Small intestine (tissue), 7 donors: ENCODE measurements around the gene DCUN1D3. TPM values are rescaled to one million over a fixed set of nuclear protein-coding genes. Genes with fewer than 3 reads are reported as not detected.
A peak's percentile ranks its signal among the peaks of the same experiment; 100 is the strongest.

Source experiments
- DNase-seq, 2 donors: peaks; one replicate each; pipeline versions ENCODE4 v3.0.0 to v3.0.0-alpha.2; 2013
- FAIRE-seq: peaks from 2 replicates; lab custom pipeline; 2012; peaks lifted over from hg19 to GRCh38; lab: Jason Lieb, UNC
- H3K27ac ChIP-seq, 3 donors: one replicate each; pipeline ENCODE4 v1.5.1; 2013; ENCODE audit warnings: low read length in 2 of 3, mild to moderate bottlenecking in 2 of 3, control low read depth in 1 of 3, inconsistent platforms in 1 of 3, low read depth in 1 of 3, moderate library complexity in 1 of 3
- H3K27me3 ChIP-seq, 3 donors: one replicate each; pipeline ENCODE4 v1.6.1; 2013; ENCODE audit warnings: low read length in 3 of 3, inconsistent platforms in 1 of 3; ENCODE audit not compliant: control insufficient read depth in 3 of 3, insufficient read depth in 3 of 3
- H3K36me3 ChIP-seq, 3 donors: one replicate each; pipeline ENCODE4 v1.6.1; 2013; ENCODE audit warnings: low read length in 3 of 3, inconsistent platforms in 1 of 3, low read depth in 1 of 3, mild to moderate bottlenecking in 1 of 3, moderate library complexity in 1 of 3; ENCODE audit not compliant: control insufficient read depth in 3 of 3, insufficient read depth in 2 of 3
- H3K4me1 ChIP-seq, 3 donors: one replicate each; pipeline ENCODE4 v1.6.1; 2013; ENCODE audit warnings: low read length in 2 of 3, inconsistent platforms in 1 of 3, low read depth in 1 of 3, mild to moderate bottlenecking in 1 of 3, moderate library complexity in 1 of 3; ENCODE audit not compliant: control insufficient read depth in 3 of 3, insufficient read depth in 2 of 3
- H3K4me3 ChIP-seq, 3 donors: one replicate each; pipeline ENCODE4 v1.5.1; 2013; ENCODE audit warnings: low read length in 3 of 3, control low read depth in 1 of 3, inconsistent platforms in 1 of 3, low read depth in 1 of 3, mild to moderate bottlenecking in 1 of 3, moderate library complexity in 1 of 3
- H3K9me3 ChIP-seq, 2 donors: one replicate each; pipeline ENCODE4 v1.6.1; 2013; ENCODE audit warnings: low read depth in 1 of 2, low read length in 1 of 2; ENCODE audit not compliant: control insufficient read depth in 2 of 2, insufficient read depth in 1 of 2
- WGBS, 3 donors: extraction: QIAGEN DNeasy Blood & Tissue Kit; methylation state at CpG; one replicate each; pipeline ENCODE4 v1.1.7; 2013; 5-methylcytosine and 5-hydroxymethylcytosine counted together
- polyA plus RNA-seq, 4 donors: library from polyadenylated mRNA; stranded (reverse) in 3 of 4; unstranded in 1 of 4; fragments of 200-250 nt in 3 of 4; fragments of 120-200 nt in 1 of 4; gene quantifications; one replicate each; pipeline versions ENCODE4 v1.2.1 to v1.2.3, GENCODE V29; 2013
- donor health status: healthy with polysubstance abuse.
- donor health status: control.
- donor health status: control.
- donor health status: Bipolar disorder and iron deficiency.
- donor health status: healthy.

DCUN1D3 gene
- polyA plus RNA-seq, 4 donors: 1.6 to 18.0 (median 3.8) TPM

DNA sequence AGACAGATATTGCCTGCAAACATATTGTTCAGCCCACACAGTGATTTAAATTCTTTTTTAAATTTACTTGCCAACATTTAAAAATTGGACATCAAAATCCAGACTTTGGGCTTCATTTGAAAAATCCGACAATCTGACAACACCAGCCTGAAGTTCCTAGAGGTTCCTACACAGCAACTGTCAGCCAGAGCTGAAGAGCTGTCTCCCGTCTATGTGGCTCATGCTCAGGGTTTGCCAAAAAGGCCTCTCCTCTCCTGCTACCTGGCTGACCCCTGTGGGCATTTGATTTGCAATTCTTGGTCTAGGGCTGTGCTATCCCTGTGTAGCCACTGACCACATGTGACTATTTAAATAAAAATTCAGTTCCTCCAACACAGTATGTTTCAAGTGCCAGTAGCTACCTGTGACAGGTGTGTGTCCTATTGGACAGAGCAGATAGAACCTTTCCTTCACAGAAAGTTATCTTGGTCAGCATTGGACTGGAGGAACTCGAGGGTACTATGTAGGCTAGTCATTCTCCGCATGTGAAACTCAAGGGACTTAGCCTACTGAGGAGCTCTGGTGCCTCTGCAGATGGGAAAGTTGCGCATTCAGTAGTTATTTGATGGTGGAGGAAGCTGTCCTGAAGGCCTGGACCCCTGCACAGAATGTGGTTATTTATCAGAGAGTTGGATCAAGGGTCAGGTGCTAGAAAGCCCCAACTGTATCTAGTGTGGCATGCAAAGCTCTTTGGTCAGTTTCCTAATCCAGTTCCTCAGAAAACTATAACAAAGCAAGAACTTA is 3.1 kb upstream of the DCUN1D3 start:
- no peaks in the 10 kb centered on the region for H3K9me3 ChIP-seq
- H3K27ac ChIP-seq: peak overlapping the region in 1 of 3 donors; percentile 61
- WGBS, 3 donors: 84 to 85% (median 85%) methylated on average over 5 of the region's 5 CpGs
- H3K4me1 ChIP-seq: peaks cover 0 to 52% (median 32%) of the 10 kb centered on the region in 3 donors
- H3K27me3 ChIP-seq: no peaks in the 10 kb centered on the region
- H3K4me3 ChIP-seq: no peak overlapping the region
- FAIRE-seq: no peak
- peaks cover 0 to 8% (median 0%) of the 10 kb centered on the region in 3 donors for H3K36me3 ChIP-seq
- no peak for DNase-seq

DNA sequence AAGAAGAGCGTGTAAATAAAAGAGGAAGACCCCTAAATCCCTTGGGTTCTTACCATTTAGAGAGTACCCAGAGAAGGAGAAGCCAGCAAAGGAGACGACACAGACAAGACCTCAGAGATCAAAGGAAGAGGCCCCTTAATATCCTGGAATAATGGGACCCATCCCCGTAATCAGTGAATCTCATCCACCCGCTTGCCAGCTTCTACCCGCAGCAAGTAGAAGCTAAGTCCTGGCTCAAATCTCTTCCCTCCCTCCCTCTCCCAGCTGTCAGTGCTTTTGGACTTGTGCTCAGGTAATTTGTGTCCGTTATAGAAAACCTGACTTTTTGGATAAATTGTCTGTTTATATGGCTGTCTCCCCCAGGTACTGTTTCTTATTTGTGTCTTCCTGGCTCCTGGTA is 2.3 kb upstream of the DCUN1D3 start:
- Histone ChIP-seq H3K4me1 (peaks cover 2 to 59% (median 39%) of the 10 kb centered on the region in 3 donors), H3K27me3 (no peaks in the 10 kb centered on the region), H3K36me3 (peaks cover 0 to 8% (median 0%) of the 10 kb centered on the region in 3 donors), H3K27ac (peak overlapping the region in 2 of 3 donors; percentile 38 to 98), H3K9me3 (no peaks in the 10 kb centered on the region), H3K4me3 (no peak overlapping the region)
- WGBS, 3 donors: 76 to 90% (median 89%) methylated on average over 6 of the region's 6 CpGs
- DNase-seq (no peak), FAIRE-seq (no peak)

DNA sequence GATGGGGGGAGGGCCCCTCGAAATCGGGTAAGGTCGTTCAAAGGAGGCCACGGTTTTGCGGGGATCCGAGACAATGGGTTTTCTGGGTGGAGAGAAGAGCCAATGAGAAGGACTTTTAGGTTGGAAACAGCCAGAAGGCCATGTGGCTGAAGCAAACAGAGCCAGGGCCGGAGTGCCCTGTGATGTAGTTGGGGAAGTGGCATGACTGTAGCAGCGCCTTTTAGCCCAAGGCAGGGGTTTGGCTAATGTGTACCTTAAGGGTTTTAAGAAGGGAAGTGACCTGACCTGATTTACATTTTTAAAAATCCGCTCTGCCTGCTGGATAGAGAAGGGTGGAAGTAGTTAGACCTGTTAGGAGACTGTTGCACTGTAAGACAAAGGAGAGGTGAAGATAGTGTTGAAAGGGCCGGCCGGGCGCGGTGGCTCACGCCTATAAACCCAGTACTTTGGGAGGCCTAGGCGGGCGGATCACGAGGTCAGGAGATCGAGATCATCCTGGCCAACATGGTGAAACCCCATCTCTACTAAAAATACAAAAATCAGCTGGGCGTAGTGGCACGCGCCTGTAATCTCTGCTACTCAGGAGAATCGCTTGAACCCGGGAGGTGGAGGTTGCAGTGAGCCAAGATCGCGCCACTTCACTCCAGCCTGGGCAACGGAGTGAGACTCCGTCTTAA is 1.4 kb upstream of the DCUN1D3 start:
- Histone ChIP-seq H3K4me1 (peaks cover 2 to 57% (median 41%) of the 10 kb centered on the region in 3 donors), H3K27ac (peak overlapping the region; percentile 88 to 99 (median 98)), H3K4me3 (peak overlapping the region; percentile 81 to 89 (median 84)), H3K9me3 (no peaks in the 10 kb centered on the region), H3K27me3 (no peaks in the 10 kb centered on the region), H3K36me3 (peaks cover 0 to 7% (median 0%) of the 10 kb centered on the region in 3 donors)
- WGBS, 3 donors: 16 to 26% (median 23%) methylated on average over 27 of the region's 27 CpGs
- DNase-seq (peak; percentile 42 to 78), FAIRE-seq (no peak)

DNA sequence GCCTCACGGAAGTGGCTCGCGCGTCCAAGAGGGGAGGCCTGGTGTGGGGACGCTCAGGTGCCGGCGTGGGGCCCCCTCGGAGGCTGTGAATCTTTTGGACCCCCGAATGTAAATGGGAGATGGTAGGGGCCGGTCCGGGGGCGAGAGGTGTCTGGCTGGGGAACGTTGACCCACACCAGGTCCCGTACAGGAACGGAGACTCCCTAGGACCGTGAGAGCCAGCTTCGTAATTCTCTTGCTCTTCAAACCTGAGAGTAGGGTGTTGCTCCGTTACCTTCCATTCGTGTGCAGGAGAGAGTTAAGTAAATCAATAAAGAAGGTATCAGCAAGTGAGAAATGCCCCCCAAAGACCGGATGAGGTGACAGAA is 894 bp upstream of the DCUN1D3 start:
- no peaks in the 10 kb centered on the region for H3K9me3 ChIP-seq
- peaks cover 0 to 7% (median 0%) of the 10 kb centered on the region in 3 donors for H3K36me3 ChIP-seq
- H3K4me1 ChIP-seq: peaks cover 2 to 56% (median 37%) of the 10 kb centered on the region in 3 donors
- WGBS, 3 donors: 0 to 1% (median 1%) methylated on average over 20 of the region's 20 CpGs
- FAIRE-seq (no peak), DNase-seq (peak in 1 of 2 donors; percentile 35)
- H3K27ac ChIP-seq: peak overlapping the region; percentile 88 to 99 (median 98)
- H3K27me3 ChIP-seq: no peaks in the 10 kb centered on the region
- peak overlapping the region; percentile 81 to 89 (median 84) for H3K4me3 ChIP-seq

DNA sequence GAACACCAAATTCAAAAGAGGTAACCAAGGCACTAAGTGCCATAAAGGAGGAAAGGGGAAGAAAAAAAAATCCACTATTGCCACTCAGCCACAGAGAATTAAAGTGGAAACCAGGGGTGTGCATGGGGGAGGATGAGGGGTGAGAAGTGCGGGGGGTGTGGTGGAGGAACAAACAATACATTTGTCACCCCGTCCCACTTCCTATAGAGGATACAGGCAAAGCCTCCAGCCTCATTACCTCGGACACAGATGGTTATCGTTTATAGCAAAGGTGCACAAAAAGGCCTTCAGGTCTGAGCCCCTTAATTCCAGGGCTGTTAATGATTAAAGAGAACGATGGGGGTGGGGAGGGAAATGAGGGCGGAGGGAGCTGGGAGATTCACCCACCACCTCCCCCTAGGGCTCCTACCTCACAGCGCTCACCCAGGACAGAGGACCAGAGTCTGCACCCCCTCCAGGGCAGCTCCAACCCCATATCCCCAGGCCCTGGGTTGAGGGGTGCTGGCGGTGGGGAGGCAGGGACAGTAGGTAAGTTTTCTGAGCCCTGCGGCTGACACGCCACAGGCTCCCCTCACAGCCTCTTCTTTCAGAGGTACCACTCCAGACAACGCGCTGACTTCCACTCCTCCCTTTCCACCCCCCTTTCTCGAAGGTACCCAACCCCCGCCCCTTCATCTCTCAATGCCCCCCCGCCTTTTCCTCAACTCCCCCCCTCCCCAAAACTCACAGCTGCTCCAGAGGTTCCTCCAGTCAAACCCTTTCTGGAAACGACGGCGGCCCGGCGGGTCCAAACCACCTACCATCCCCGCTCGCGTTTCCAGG is 470 bp downstream of the DCUN1D3 start:
- DNase-seq: peak; percentile 29 to 86
- FAIRE-seq: no peak
- WGBS, 3 donors: 0 to 1% (median 1%) methylated on average over 16 to 23 of the region's 23 CpGs

DNA sequence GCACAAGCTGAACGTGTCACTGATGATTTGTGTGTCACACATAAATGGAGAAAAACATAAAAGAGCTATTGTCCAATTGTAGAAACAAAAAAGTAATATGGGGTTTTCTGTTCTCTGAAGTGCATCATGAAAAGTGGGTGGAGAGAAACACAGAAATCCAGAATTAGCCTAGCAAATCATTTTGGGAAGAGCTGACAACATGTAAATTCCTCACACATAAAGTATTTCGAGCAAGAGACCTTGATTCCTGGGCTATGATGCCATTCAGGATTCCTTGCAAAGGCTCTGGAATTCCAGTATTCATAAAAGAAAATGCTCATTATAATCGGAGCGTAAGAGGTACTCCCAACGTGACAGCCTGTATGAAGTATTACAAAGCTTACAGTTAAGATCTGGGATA is 1.1 kb downstream of the DCUN1D3 start:
- no peak for FAIRE-seq
- no peaks in the 10 kb centered on the region for H3K27me3 ChIP-seq
- peaks cover 0 to 18% (median 0%) of the 10 kb centered on the region in 3 donors for H3K36me3 ChIP-seq
- DNase-seq: peak in 1 of 2 donors; percentile 34
- peak overlapping the region in 2 of 3 donors; percentile 81 to 84 for H3K4me3 ChIP-seq
- H3K9me3 ChIP-seq: no peaks in the 10 kb centered on the region
- WGBS, 3 donors: 18 to 25% (median 24%) methylated on average over 5 of the region's 5 CpGs
- peak overlapping the region in 2 of 3 donors; percentile 98 to 99 for H3K27ac ChIP-seq
- peaks cover 2 to 39% (median 24%) of the 10 kb centered on the region in 3 donors for H3K4me1 ChIP-seq

More for the DNA sequence above, 470 bp downstream of the DCUN1D3 start:
- H3K9me3 ChIP-seq: no peaks in the 10 kb centered on the region
- H3K36me3 ChIP-seq: peaks cover 0 to 12% (median 0%) of the 10 kb centered on the region in 3 donors
- no peaks in the 10 kb centered on the region for H3K27me3 ChIP-seq
- H3K4me3 ChIP-seq: peak overlapping the region; percentile 81 to 89 (median 84)
- H3K27ac ChIP-seq: peak overlapping the region; percentile 88 to 99 (median 98)
- H3K4me1 ChIP-seq: peaks cover 2 to 45% (median 27%) of the 10 kb centered on the region in 3 donors

DNA sequence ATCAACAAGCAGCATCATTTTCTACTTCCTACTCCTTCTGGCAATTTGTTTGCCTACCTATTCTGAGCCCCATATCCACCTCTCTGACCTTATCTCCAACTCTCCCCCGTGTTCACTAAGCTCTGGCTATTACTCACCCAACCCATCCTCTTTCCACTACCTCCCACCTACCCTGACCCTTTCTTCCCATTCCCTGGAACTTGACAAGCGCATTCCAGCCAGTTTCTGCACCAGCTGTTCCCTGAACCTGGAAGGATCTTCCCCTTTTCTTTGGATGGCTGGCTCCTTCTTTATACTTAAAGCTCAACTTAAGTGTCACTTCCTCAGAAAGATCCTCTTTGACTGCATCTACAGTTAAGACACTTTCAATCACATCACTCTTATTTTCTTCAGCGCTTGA is 2.2 kb downstream of the DCUN1D3 start:
- 63 to 72% (median 72%) methylated on average over 3 of the region's 3 CpGs for WGBS, 3 donors
- DNase-seq: no peak
- peak overlapping the region in 1 of 3 donors; percentile 98 for H3K27ac ChIP-seq

More for the DNA sequence above, 2.2 kb downstream of the DCUN1D3 start:
- FAIRE-seq: no peak
- Histone ChIP-seq H3K4me3 (peak overlapping the region in 1 of 3 donors; percentile 84), H3K27me3 (no peaks in the 10 kb centered on the region), H3K36me3 (peaks cover 0 to 21% (median 0%) of the 10 kb centered on the region in 3 donors), H3K4me1 (peaks cover 2 to 29% (median 18%) of the 10 kb centered on the region in 3 donors), H3K9me3 (no peaks in the 10 kb centered on the region)
